Thoracic aorta (tissue), 2 donors: ENCODE results near the gene RPUSD3. TPM values are rescaled to one million over a fixed set of nuclear protein-coding genes. Genes with fewer than 3 reads are reported as not detected.

ENCODE experiments used
- ATAC-seq: fragments of 150-250 bp; one replicate; pipeline ENCODE4 v1.8.0; 2017; ENCODE audit warnings: low read depth; ENCODE audit not compliant: insufficient number of reproducible peaks, low FRiP score
- DNase-seq: peaks from one replicate; pipeline ENCODE4 v3.0.0-alpha.2; 2020; ENCODE audit warnings: low spot score
- H3K27ac ChIP-seq, 2 donors: fragments of 200-600 bp; sonication (generic); 1 replicate in 1 of 2; 2 replicates in 1 of 2; pipeline ENCODE4 v1.5.1; 2016; ENCODE audit warnings: mild to moderate bottlenecking in 2 of 2, moderate library complexity in 2 of 2
- H3K27me3 ChIP-seq: fragments of 200-600 bp; sonication (generic); replicated peaks from 2 replicates; pipeline ENCODE4 v1.6.0; 2016; ENCODE audit warnings: mild to moderate bottlenecking; ENCODE audit not compliant: insufficient read depth
- H3K36me3 ChIP-seq: fragments of 200-600 bp; sonication (generic); one replicate; pipeline ENCODE4 v1.5.1; 2016
- H3K4me1 ChIP-seq, 2 donors: fragments of 200-600 bp; sonication (generic); 1 replicate in 1 of 2; 2 replicates in 1 of 2; pipeline versions ENCODE4 v1.5.1 to v1.6.0; 2016; ENCODE audit warnings: low read depth in 2 of 2, mild to moderate bottlenecking in 1 of 2; ENCODE audit not compliant: control insufficient read depth in 1 of 2
- H3K4me3 ChIP-seq: fragments of 200-600 bp; sonication (generic); 2 replicates; pipeline ENCODE4 v1.5.1; 2016; ENCODE audit warnings: mild to moderate bottlenecking
- H3K9me3 ChIP-seq: fragments of 200-600 bp; sonication (generic); 2 replicates; pipeline ENCODE4 v1.5.1; 2016
- CTCF ChIP-seq: fragments of 200-600 bp; sonication (generic); IDR thresholded peaks from one replicate; pipeline ENCODE4 v1.5.1; 2019; ENCODE audit warnings: antibody characterized with exemption
- total RNA-seq, 2 donors: library from RNA; depleted of rRNA; stranded (reverse); fragments of >200 nt; gene quantifications; one replicate each; pipeline versions ENCODE4 v1.1.0 to v1.2.3, GENCODE V29; 2016

The RPUSD3 gene
- total RNA-seq, 2 donors from 2014 or later, result 24.5 to 41.3 TPM

- DNase-seq, result no peak
- no peak for TF ChIP-seq CTCF
- no peak overlapping the region for H3K4me3 ChIP-seq
- peaks cover 34% of the 10 kb centered on the region for H3K36me3 ChIP-seq
- no peaks in the 10 kb centered on the region for H3K27me3 ChIP-seq
- H3K27ac ChIP-seq, result no peak overlapping the region
- H3K4me1 ChIP-seq, result peaks cover 0 to 20% of the 10 kb centered on the region in 2 donors
- no peak for ATAC-seq
- H3K9me3 ChIP-seq, result no peaks in the 10 kb centered on the region
Measured at GRCh38 chr3:9806688-9807589, 36.9 kb downstream of the RPUSD3 start.

GRCh38 chr3:9806137-9806536 lies 37.7 kb downstream of the RPUSD3 start:
- Histone ChIP-seq H3K9me3 (no peaks in the 10 kb centered on the region), H3K27ac (no peak overlapping the region), H3K36me3 (peaks cover 42% of the 10 kb centered on the region), H3K4me1 (peaks cover 0 to 14% of the 10 kb centered on the region in 2 donors), H3K27me3 (no peaks in the 10 kb centered on the region), H3K4me3 (no peak overlapping the region)
- DNase-seq (no peak), ATAC-seq (no peak)
- TF ChIP-seq CTCF, result no peak

GRCh38 chr3:9804996-9805395 lies 38.8 kb downstream of the RPUSD3 start:
- no peak for DNase-seq
- peaks cover 50% of the 10 kb centered on the region for H3K36me3 ChIP-seq
- no peak for ATAC-seq

GRCh38 chr3:9803494-9803893 lies 40.3 kb downstream of the RPUSD3 start:
- H3K36me3 ChIP-seq, result peaks cover 62% of the 10 kb centered on the region
- ATAC-seq, result no peak
- TF ChIP-seq CTCF, result no peak

More at GRCh38 chr3:9804996-9805395, 38.8 kb downstream of the RPUSD3 start:
- Histone ChIP-seq H3K27ac (no peak overlapping the region), H3K27me3 (no peaks in the 10 kb centered on the region), H3K9me3 (no peaks in the 10 kb centered on the region), H3K4me3 (no peak overlapping the region), H3K4me1 (peaks cover 0 to 7% of the 10 kb centered on the region in 2 donors)
- no peak for TF ChIP-seq CTCF

GRCh38 chr3:9800529-9800928 lies 43.3 kb downstream of the RPUSD3 start:
- TF ChIP-seq CTCF, result no peak
- no peak for ATAC-seq

More at GRCh38 chr3:9803494-9803893, 40.3 kb downstream of the RPUSD3 start:
- H3K27ac ChIP-seq, result no peak overlapping the region
- no peak for DNase-seq
- H3K4me3 ChIP-seq, result no peak overlapping the region
- no peaks in the 10 kb centered on the region for H3K9me3 ChIP-seq
- H3K4me1 ChIP-seq, result no peaks in the 10 kb centered on the region
- H3K27me3 ChIP-seq, result no peaks in the 10 kb centered on the region

More at GRCh38 chr3:9800529-9800928, 43.3 kb downstream of the RPUSD3 start:
- Histone ChIP-seq H3K27ac (no peak overlapping the region), H3K4me3 (no peak overlapping the region), H3K36me3 (peaks cover 75% of the 10 kb centered on the region), H3K4me1 (peaks cover 0 to 3% of the 10 kb centered on the region in 2 donors), H3K9me3 (no peaks in the 10 kb centered on the region), H3K27me3 (no peaks in the 10 kb centered on the region)
- no peak for DNase-seq
